Karpas-422 (cell line): ENCODE measurements around the gene SNAPIN. TPM values are rescaled to one million over a fixed set of nuclear protein-coding genes. Genes with fewer than 3 reads are reported as not detected.
"Not testable (repeated sequence)": the region's sequence is repeated elsewhere in the genome, so short reads cannot be mapped to it uniquely, and the experiment has no call there.

Experiments used
- DNase-seq: peaks from one replicate; pipeline ENCODE4 v3.0.0-alpha.2; 2015
- H2AFZ ChIP-seq: fragments of 200-600 bp; sonication (generic); 2 replicates; pipeline ENCODE4 v1.6.1; 2014; ENCODE audit warnings: antibody characterized with exemption, low read length, mixed read lengths
- H3K27ac ChIP-seq: fragments of 200-600 bp; sonication (generic); 2 replicates; pipeline ENCODE4 v1.5.1; 2014; ENCODE audit warnings: mild to moderate bottlenecking, low read length, moderate library complexity
- H3K27me3 ChIP-seq: fragments of 200-600 bp; sonication (generic); 2 replicates; pipeline ENCODE4 v1.6.1; 2014; ENCODE audit warnings: low read length, mixed read lengths
- H3K36me3 ChIP-seq: fragments of 200-600 bp; sonication (generic); 2 replicates; pipeline ENCODE4 v1.6.1; 2014; ENCODE audit warnings: low read length, mixed read lengths; ENCODE audit not compliant: insufficient read depth
- H3K4me1 ChIP-seq: fragments of 200-600 bp; sonication (generic); 2 replicates; pipeline ENCODE4 v1.6.1; 2014; ENCODE audit warnings: mild to moderate bottlenecking, low read length, mixed read lengths
- H3K4me2 ChIP-seq: fragments of 200-600 bp; sonication (generic); 2 replicates; pipeline ENCODE4 v1.6.1; 2014; ENCODE audit warnings: low read length, low read depth, mild to moderate bottlenecking; ENCODE audit not compliant: poor library complexity, severe bottlenecking
- H3K4me3 ChIP-seq: fragments of 200-600 bp; sonication (generic); 2 replicates; pipeline ENCODE4 v1.5.1; 2014; ENCODE audit warnings: mild to moderate bottlenecking, antibody characterized with exemption, low read length, mixed read lengths
- H3K79me2 ChIP-seq: fragments of 200-600 bp; sonication (generic); 2 replicates; pipeline ENCODE4 v1.6.1; 2014; ENCODE audit warnings: mild to moderate bottlenecking, low read length, mixed read lengths
- H3K9ac ChIP-seq: fragments of 200-600 bp; sonication (generic); 2 replicates; pipeline ENCODE4 v1.6.0; 2014; ENCODE audit warnings: low read length
- H3K9me2 ChIP-seq: fragments of 200-600 bp; sonication (generic), shearing (Covaris generic); replicated peaks from 2 replicates; pipeline ENCODE4 v1.6.0; 2014; ENCODE audit warnings: mild to moderate bottlenecking, low read length, moderate library complexity; ENCODE audit not compliant: insufficient read depth
- H3K9me3 ChIP-seq: fragments of 300-700, 200-600 bp; sonication (generic); 2 replicates; pipeline ENCODE4 v1.6.1; 2014; ENCODE audit warnings: low read length, mixed read lengths
- H4K20me1 ChIP-seq: fragments of 200-600 bp; sonication (generic); 2 replicates; pipeline ENCODE4 v1.6.1; 2014; ENCODE audit warnings: mild to moderate bottlenecking, antibody characterized with exemption, low read length, low read depth; ENCODE audit not compliant: insufficient read depth
- total RNA-seq: library from RNA; depleted of rRNA; stranded (reverse); fragments of >200 nt; shearing (Covaris generic); gene quantifications from 2 replicates; pipeline ENCODE4 v1.2.3, GENCODE V29; 2014; ENCODE audit warnings: low replicate concordance

Gene SNAPIN
- total RNA-seq, 1 experiment from 2014 or later = 54.3 TPM

- peaks cover 3% of the 10 kb centered on the region; the same call in 1 of the 2 replicates for H4K20me1 ChIP-seq
- no peaks in the 10 kb centered on the region for H3K9me3 ChIP-seq
- H3K27ac ChIP-seq = no peak overlapping the region
- no peaks in the 10 kb centered on the region for H3K27me3 ChIP-seq
- H3K4me3 ChIP-seq = no peak overlapping the region
- no peak for DNase-seq
- peaks cover 37% of the 10 kb centered on the region for H3K79me2 ChIP-seq
- H3K36me3 ChIP-seq = peaks cover 49% of the 10 kb centered on the region
- H3K9me2 ChIP-seq = no peaks in the 10 kb centered on the region
- H3K9ac ChIP-seq = no peak overlapping the region
- H3K4me1 ChIP-seq = peaks cover 14% of the 10 kb centered on the region
- H2AFZ ChIP-seq = no peak overlapping the region
- no peak overlapping the region for H3K4me2 ChIP-seq
These were observed 22.2 kb upstream of the SNAPIN start for GRCh38 chr1:153636312-153636711.

GRCh38 chr1:153638261-153638660, 20.2 kb upstream of the SNAPIN start:
- H3K4me2 ChIP-seq = no peak overlapping the region
- H3K4me1 ChIP-seq = peaks cover 14% of the 10 kb centered on the region
- no peak overlapping the region for H2AFZ ChIP-seq
- H3K9me2 ChIP-seq = no peaks in the 10 kb centered on the region
- DNase-seq = no peak
- H3K9me3 ChIP-seq = no peaks in the 10 kb centered on the region
- H3K79me2 ChIP-seq = peaks cover 37% of the 10 kb centered on the region
- H3K27ac ChIP-seq = no peak overlapping the region
- peaks cover 66% of the 10 kb centered on the region for H3K36me3 ChIP-seq
- H4K20me1 ChIP-seq = peaks cover 12% of the 10 kb centered on the region; the same call in 1 of the 2 replicates
- H3K9ac ChIP-seq = no peak overlapping the region
- H3K4me3 ChIP-seq = no peak overlapping the region
- H3K27me3 ChIP-seq = no peaks in the 10 kb centered on the region

GRCh38 chr1:153639280-153639679, 19.2 kb upstream of the SNAPIN start:
- Histone ChIP-seq H2AFZ (no peak overlapping the region), H3K27me3 (no peaks in the 10 kb centered on the region), H3K4me1 (peaks cover 14% of the 10 kb centered on the region), H3K36me3 (peaks cover 77% of the 10 kb centered on the region), H3K9me2 (no peaks in the 10 kb centered on the region), H3K79me2 (peaks cover 36% of the 10 kb centered on the region), H3K9ac (no peak overlapping the region), H3K4me2 (no peak overlapping the region), H3K4me3 (no peak overlapping the region), H3K27ac (no peak overlapping the region), H3K9me3 (no peaks in the 10 kb centered on the region), H4K20me1 (peaks cover 12% of the 10 kb centered on the region; the same call in 1 of the 2 replicates)
- DNase-seq = no peak

GRCh38 chr1:153640213-153640612, 18.3 kb upstream of the SNAPIN start:
- Histone ChIP-seq H3K79me2 (peaks cover 27% of the 10 kb centered on the region), H3K36me3 (peaks cover 86% of the 10 kb centered on the region), H4K20me1 (peaks cover 12% of the 10 kb centered on the region; the same call in 1 of the 2 replicates)
- not testable (repeated sequence) for H3K4me2 ChIP-seq, H2AFZ ChIP-seq, DNase-seq, H3K27me3 ChIP-seq, H3K9me3 ChIP-seq, H3K4me1 ChIP-seq, H3K27ac ChIP-seq, H3K9ac ChIP-seq, H3K9me2 ChIP-seq, H3K4me3 ChIP-seq

GRCh38 chr1:153640861-153641260, 17.6 kb upstream of the SNAPIN start:
- no peak overlapping the region for H3K9ac ChIP-seq
- H3K4me2 ChIP-seq = no peak overlapping the region
- H3K27ac ChIP-seq = no peak overlapping the region
- peaks cover 3% of the 10 kb centered on the region; the same call in 1 of the 2 replicates for H3K4me1 ChIP-seq
- H3K4me3 ChIP-seq = no peak overlapping the region
- no peak overlapping the region for H2AFZ ChIP-seq
- no peak for DNase-seq
- no peaks in the 10 kb centered on the region for H3K9me2 ChIP-seq
- peaks cover 20% of the 10 kb centered on the region for H3K79me2 ChIP-seq
- peaks cover 90% of the 10 kb centered on the region for H3K36me3 ChIP-seq
- no peaks in the 10 kb centered on the region for H3K27me3 ChIP-seq
- H4K20me1 ChIP-seq = peaks cover 10% of the 10 kb centered on the region; the same call in 1 of the 2 replicates
- H3K9me3 ChIP-seq = no peaks in the 10 kb centered on the region

GRCh38 chr1:153642161-153642560, 16.3 kb upstream of the SNAPIN start:
- H3K4me3 ChIP-seq = no peak overlapping the region
- H3K79me2 ChIP-seq = peaks cover 9% of the 10 kb centered on the region; the same call in 1 of the 2 replicates

GRCh38 chr1:153643100-153643499, 15.4 kb upstream of the SNAPIN start:
- peaks cover 69% of the 10 kb centered on the region for H3K36me3 ChIP-seq
- H3K27ac ChIP-seq = no peak overlapping the region
- no peaks in the 10 kb centered on the region for H3K9me2 ChIP-seq
- 0 out of 2 replicates have a peak, but pooled peaks cover 9% of the 10 kb centered on the region for H4K20me1 ChIP-seq
- no peak overlapping the region for H3K9ac ChIP-seq
- no peak for DNase-seq
- peaks cover 3% of the 10 kb centered on the region; the same call in 1 of the 2 replicates for H3K79me2 ChIP-seq
- H3K4me1 ChIP-seq = no peaks in the 10 kb centered on the region
- no peak overlapping the region for H3K4me3 ChIP-seq
- H3K9me3 ChIP-seq = no peaks in the 10 kb centered on the region
- H3K27me3 ChIP-seq = no peaks in the 10 kb centered on the region
- no peak overlapping the region for H3K4me2 ChIP-seq
- H2AFZ ChIP-seq = no peak overlapping the region

More at GRCh38 chr1:153642161-153642560, 16.3 kb upstream of the SNAPIN start:
- no peak overlapping the region for H3K4me2 ChIP-seq
- no peak for DNase-seq
- no peak overlapping the region for H3K9ac ChIP-seq
- no peaks in the 10 kb centered on the region for H3K4me1 ChIP-seq
- H3K27me3 ChIP-seq = no peaks in the 10 kb centered on the region
- H3K9me2 ChIP-seq = no peaks in the 10 kb centered on the region
- no peak overlapping the region for H3K27ac ChIP-seq
- 0 out of 2 replicates have a peak, but pooled peaks cover 9% of the 10 kb centered on the region for H4K20me1 ChIP-seq
- H3K36me3 ChIP-seq = peaks cover 78% of the 10 kb centered on the region
- H2AFZ ChIP-seq = no peak overlapping the region
- H3K9me3 ChIP-seq = no peaks in the 10 kb centered on the region

- Histone ChIP-seq H3K79me2 (peaks cover 3% of the 10 kb centered on the region; the same call in 1 of the 2 replicates), H3K4me3 (no peak overlapping the region), H2AFZ (no peak overlapping the region), H4K20me1 (0 out of 2 replicates have a peak, but pooled peaks cover 9% of the 10 kb centered on the region), H3K36me3 (peaks cover 62% of the 10 kb centered on the region), H3K27ac (no peak overlapping the region), H3K27me3 (no peaks in the 10 kb centered on the region), H3K4me2 (no peak overlapping the region), H3K4me1 (no peaks in the 10 kb centered on the region), H3K9ac (no peak overlapping the region), H3K9me3 (no peaks in the 10 kb centered on the region), H3K9me2 (no peaks in the 10 kb centered on the region)
- no peak for DNase-seq
These were observed 14.7 kb upstream of the SNAPIN start for GRCh38 chr1:153643816-153644215.
